Endothelial cell of umbilical vein (primary cell): Measurements from ENCODE around the gene A1BG. TPM values are rescaled to one million over a fixed set of nuclear protein-coding genes. Genes with fewer than 3 reads are reported as not detected.

ENCODE experiments used
- BruUV-seq: library from RNA; stranded (reverse); fragments of 400-500 nt; replicated peaks from 2 replicates; lab custom pipeline; 2021; lab: Mats Ljungman, UMichigan
- CTCF ChIA-PET: fragments of 300-600, 350-600 bp; sonication (Branson Sonifier 250); formaldehyde crosslinking; loops from one replicate; lab custom pipeline; 2021; ENCODE audit warnings: antibody characterized with exemption, inconsistent platforms; lab: Charles Lee
- POLR2A ChIA-PET: fragments of 300-600, 350-600 bp; sonication (Branson Sonifier 250); formaldehyde crosslinking; loops from one replicate; lab custom pipeline; 2021; ENCODE audit warnings: antibody characterized with exemption, inconsistent platforms; lab: Charles Lee
- DNase-seq: peaks from one replicate; pipeline ENCODE4 v3.0.0-alpha.2; 2011; ENCODE audit warnings: low read depth, low spot score
- FAIRE-seq: peaks from 2 replicates; lab custom pipeline; 2011; peaks lifted over from hg19 to GRCh38; lab: Jason Lieb, UNC
- H2AFZ ChIP-seq: 2 replicates; pipeline ENCODE4 v1.6.0; 2012; ENCODE audit warnings: low read depth, low read length, control low read depth, inconsistent platforms
- H3K27ac ChIP-seq: 2 replicates; pipeline ENCODE4 v1.5.1; 2011; ENCODE audit warnings: low read depth, mild to moderate bottlenecking, control low read depth, low read length, moderate library complexity; ENCODE audit not compliant: insufficient read depth
- H3K27me3 ChIP-seq, 2 experiments: 2 replicates each; pipeline versions ENCODE4 v1.6.0 to v1.6.1; 2011; ENCODE audit warnings: low read length in 2 of 2, mixed read lengths in 1 of 2; ENCODE audit not compliant: control insufficient read depth in 2 of 2, insufficient read depth in 2 of 2
- H3K36me3 ChIP-seq, 2 experiments: 2 replicates in 1 of 2; 3 replicates in 1 of 2; pipeline ENCODE4 v1.5.1; 2011; ENCODE audit warnings: low read length in 2 of 2, mild to moderate bottlenecking in 1 of 2, moderate library complexity in 1 of 2; ENCODE audit not compliant: control insufficient read depth in 2 of 2, insufficient read depth in 2 of 2; ENCODE audit errors: extremely low read depth in 1 of 2
- H3K4me1 ChIP-seq: 3 replicates; pipeline ENCODE4 v1.5.1; 2011; ENCODE audit warnings: mild to moderate bottlenecking, low read length; ENCODE audit not compliant: control insufficient read depth, insufficient read depth; ENCODE audit errors: extremely low read depth
- H3K4me2 ChIP-seq: 2 replicates; pipeline ENCODE4 v1.6.1; 2011; ENCODE audit warnings: low read length, control low read depth, mixed read lengths; ENCODE audit not compliant: insufficient read depth
- H3K4me3 ChIP-seq, 3 experiments: fragments of 200-600 bp in 1 of 3; sonication (generic), shearing (Covaris generic) in 1 of 3; replicated peaks in 1 of 3; 2 replicates each; pipeline ENCODE4 v1.5.1; 2011 to 2016; ENCODE audit warnings: control low read depth in 3 of 3, low read length in 3 of 3, mild to moderate bottlenecking in 2 of 3, inconsistent platforms in 1 of 3, low read depth in 1 of 3, moderate library complexity in 1 of 3; ENCODE audit not compliant: insufficient read depth in 1 of 3
- H3K79me2 ChIP-seq: 2 replicates; pipeline ENCODE4 v1.6.0; 2012; ENCODE audit warnings: low read length, inconsistent platforms; ENCODE audit not compliant: control insufficient read depth, insufficient read depth
- H3K9ac ChIP-seq: replicated peaks from 2 replicates; pipeline ENCODE3; 2011; ENCODE audit warnings: low read length, control low read depth; ENCODE audit not compliant: insufficient read depth; ENCODE audit errors: extremely low read depth
- H3K9me1 ChIP-seq: replicated peaks from 3 replicates; pipeline ENCODE4 v1.6.0; 2011; ENCODE audit warnings: mild to moderate bottlenecking, low read length; ENCODE audit not compliant: control insufficient read depth, insufficient read depth; ENCODE audit errors: extremely low read depth
- H3K9me3 ChIP-seq: replicated peaks from 2 replicates; pipeline ENCODE4 v1.5.1; 2012; ENCODE audit warnings: low read length, inconsistent platforms; ENCODE audit not compliant: control insufficient read depth, insufficient read depth
- H4K20me1 ChIP-seq: replicated peaks from 2 replicates; pipeline ENCODE3; 2011; ENCODE audit warnings: mild to moderate bottlenecking, low read length; ENCODE audit not compliant: control insufficient read depth, insufficient read depth; ENCODE audit errors: extremely low read depth
- CTCF ChIP-seq, 2 donors: IDR thresholded peaks; 1 replicate in 1 of 2; 2 replicates in 1 of 2; pipeline ENCODE4 v1.5.1; 2011; ENCODE audit warnings: low read length in 2 of 2, mild to moderate bottlenecking in 2 of 2, moderate library complexity in 2 of 2, control low read depth in 1 of 2, inconsistent platforms in 1 of 2, low read depth in 1 of 2; ENCODE audit not compliant: insufficient read depth in 1 of 2; ENCODE audit errors: extremely low read depth in 1 of 2
- EZH2 ChIP-seq: IDR thresholded peaks from 2 replicates; pipeline ENCODE4 v1.6.1; 2012; ENCODE audit warnings: borderline replicate concordance, low read depth, mild to moderate bottlenecking, moderate library complexity, low read length, inconsistent platforms; ENCODE audit not compliant: severe bottlenecking
- FOS ChIP-seq: IDR thresholded peaks from 2 replicates; pipeline ENCODE4 v1.6.1; 2011; ENCODE audit warnings: mild to moderate bottlenecking, low read length, moderate library complexity, borderline replicate concordance; ENCODE audit not compliant: insufficient read depth
- GATA2 ChIP-seq: IDR thresholded peaks from 2 replicates; pipeline ENCODE4 v1.7.0; 2011; ENCODE audit warnings: low read depth, mild to moderate bottlenecking, moderate library complexity, mixed read lengths, low read length; ENCODE audit not compliant: insufficient read length, insufficient read depth
- JUN ChIP-seq: IDR thresholded peaks from 2 replicates; pipeline ENCODE4 v1.6.1; 2011; ENCODE audit warnings: borderline replicate concordance, low read depth; ENCODE audit not compliant: insufficient read length, insufficient read depth
- MAX ChIP-seq: IDR thresholded peaks from 2 replicates; pipeline ENCODE4 v1.6.1; 2011; ENCODE audit not compliant: insufficient read depth, insufficient read length
- MYC ChIP-seq: IDR thresholded peaks from one replicate; pipeline ENCODE4 v1.6.1; 2011; ENCODE audit warnings: mild to moderate bottlenecking, low read depth, low read length
- POLR2A ChIP-seq: IDR thresholded peaks from 2 replicates; pipeline ENCODE4 v1.6.1; 2012; ENCODE audit warnings: low read depth, mild to moderate bottlenecking, control low read depth, low read length
- POLR2AphosphoS5 ChIP-seq: IDR thresholded peaks from 2 replicates; pipeline ENCODE4 v1.6.1; 2012; ENCODE audit warnings: low read depth, mild to moderate bottlenecking, control low read depth, low read length, moderate library complexity; ENCODE audit not compliant: insufficient read depth
- dilution Hi-C: fragments of 300-500 bp; cut with MboI; formaldehyde crosslinking; loops from one replicate; pipeline ENCODE4 v1.15.0; 2019; ENCODE audit warnings: low sequenced_read_pairs; ENCODE audit not compliant: extremely low pct_ligation_motif_present
- intact Hi-C: fragments of 100-400 bp; cut with micrococcal nuclease; formaldehyde crosslinking; loops from one replicate; pipeline ENCODE4 v1.10.0; 2022
- polyA plus RNA-seq, 4 experiments: library from polyadenylated mRNA; depleted of rRNA in 3 of 4; stranded (reverse) in 3 of 4; unstranded in 1 of 4; fragments of >200 nt; gene quantifications; 2 replicates each; pipeline versions ENCODE4 v1.2.1 to v1.2.3, GENCODE V29; 2011 to 2012; ENCODE audit warnings: missing spikeins in 1 of 4
- total RNA-seq: library from RNA; stranded (reverse); gene quantifications from 2 replicates; pipeline ENCODE4 v1.2.3, GENCODE V29; 2021

The A1BG gene
- total and polyA plus RNA-seq, 2 donors (not counting 3 experiments of a cell fraction or from before 2014, with no cell fraction given): 2.3 to 3.7 TPM

GRCh38 chr19:58396691-58397532 lies 43.6 kb upstream of the A1BG start:
- no peaks in the 10 kb centered on the region for H3K9me1 ChIP-seq
- no peaks in the 10 kb centered on the region for H3K27me3 ChIP-seq
- no TSS peak for BruUV-seq
- ChIA-PET POLR2A (no interaction called here), CTCF (no interaction called here)
- no peak overlapping the region for H2AFZ ChIP-seq
- DNase-seq: no peak
- intact Hi-C loops: no loop called here
- H4K20me1 ChIP-seq: no peaks in the 10 kb centered on the region
- no peak overlapping the region for H3K4me3 ChIP-seq
- TF ChIP-seq JUN: no peak
- no peak for TF ChIP-seq POLR2A
- no peak for TF ChIP-seq FOS
- no peak for TF ChIP-seq MAX
- TF ChIP-seq GATA2: no peak
- no peak for TF ChIP-seq CTCF (IDR thresholded peaks at IDR 0.05; ENCODE audit: extremely low read depth in 1 of 2, insufficient read depth in 1 of 2, low read depth in 1 of 2, low read length in 2 of 2)
- TF ChIP-seq MYC: no peak
- no peak for TF ChIP-seq EZH2
- no peak for TF ChIP-seq POLR2AphosphoS5
- no peak overlapping the region for H3K27ac ChIP-seq
- H3K4me1 ChIP-seq: peaks cover 8% of the 10 kb centered on the region
- dilution Hi-C loops: no loop called here
- peaks cover 3% of the 10 kb centered on the region for H3K79me2 ChIP-seq
- H3K9ac ChIP-seq: no peak overlapping the region
- H3K4me2 ChIP-seq: no peak overlapping the region
- peaks cover 6 to 21% of the 10 kb centered on the region in 2 experiments for H3K36me3 ChIP-seq
- no peak for FAIRE-seq
- H3K9me3 ChIP-seq: no peaks in the 10 kb centered on the region
